Activated CD4-positive, alpha-beta memory T cell treated with anti-CD3 and anti-CD28 coated beads for 36 hours (primary cell): ENCODE data around the gene GYS2. TPM values are rescaled to one million over a fixed set of nuclear protein-coding genes. Genes with fewer than 3 reads are reported as not detected.

Experiments
- CTCF ChIA-PET: fragments of 350-600 bp; sonication (Branson Sonifier 250); formaldehyde crosslinking; loops from one replicate; lab custom pipeline; 2021; ENCODE audit warnings: antibody characterized with exemption, inconsistent platforms; lab: Charles Lee
- POLR2A ChIA-PET: fragments of 350-600 bp; sonication (Branson Sonifier 250); formaldehyde crosslinking; loops from one replicate; lab custom pipeline; 2021; ENCODE audit warnings: antibody characterized with exemption; lab: Charles Lee
- DNase-seq: peaks from one replicate; pipeline ENCODE4 v3.0.0-alpha.2; 2020
- H3K27ac Mint-ChIP-seq: one replicate; pipeline ENCODE4 v1.8.0; 2021; ENCODE audit warnings: mixed read lengths
- H3K27me3 Mint-ChIP-seq: one replicate; pipeline ENCODE4 v1.8.0; 2021; ENCODE audit warnings: mixed read lengths
- H3K36me3 Mint-ChIP-seq: one replicate; pipeline ENCODE4 v1.8.0; 2021; ENCODE audit warnings: mixed read lengths
- H3K4me1 Mint-ChIP-seq: one replicate; pipeline ENCODE4 v1.8.0; 2021; ENCODE audit warnings: low read depth, mixed read lengths
- H3K4me3 Mint-ChIP-seq: one replicate; pipeline ENCODE4 v1.8.0; 2021; ENCODE audit warnings: mild to moderate bottlenecking, mixed read lengths
- H3K9me3 Mint-ChIP-seq: one replicate; pipeline ENCODE4 v1.8.0; 2021; ENCODE audit warnings: mixed read lengths
- intact Hi-C: fragments of 100-400 bp; cut with micrococcal nuclease; formaldehyde crosslinking; loops from one replicate; pipeline ENCODE4 v1.15.1; 2023
- total RNA-seq, 2 experiments: library from RNA; stranded (reverse); gene quantifications; one replicate each; pipeline ENCODE4 v1.2.3, GENCODE V29; 2021

The GYS2 gene
- total RNA-seq, 2 experiments from 2014 or later: not detected

DNA sequence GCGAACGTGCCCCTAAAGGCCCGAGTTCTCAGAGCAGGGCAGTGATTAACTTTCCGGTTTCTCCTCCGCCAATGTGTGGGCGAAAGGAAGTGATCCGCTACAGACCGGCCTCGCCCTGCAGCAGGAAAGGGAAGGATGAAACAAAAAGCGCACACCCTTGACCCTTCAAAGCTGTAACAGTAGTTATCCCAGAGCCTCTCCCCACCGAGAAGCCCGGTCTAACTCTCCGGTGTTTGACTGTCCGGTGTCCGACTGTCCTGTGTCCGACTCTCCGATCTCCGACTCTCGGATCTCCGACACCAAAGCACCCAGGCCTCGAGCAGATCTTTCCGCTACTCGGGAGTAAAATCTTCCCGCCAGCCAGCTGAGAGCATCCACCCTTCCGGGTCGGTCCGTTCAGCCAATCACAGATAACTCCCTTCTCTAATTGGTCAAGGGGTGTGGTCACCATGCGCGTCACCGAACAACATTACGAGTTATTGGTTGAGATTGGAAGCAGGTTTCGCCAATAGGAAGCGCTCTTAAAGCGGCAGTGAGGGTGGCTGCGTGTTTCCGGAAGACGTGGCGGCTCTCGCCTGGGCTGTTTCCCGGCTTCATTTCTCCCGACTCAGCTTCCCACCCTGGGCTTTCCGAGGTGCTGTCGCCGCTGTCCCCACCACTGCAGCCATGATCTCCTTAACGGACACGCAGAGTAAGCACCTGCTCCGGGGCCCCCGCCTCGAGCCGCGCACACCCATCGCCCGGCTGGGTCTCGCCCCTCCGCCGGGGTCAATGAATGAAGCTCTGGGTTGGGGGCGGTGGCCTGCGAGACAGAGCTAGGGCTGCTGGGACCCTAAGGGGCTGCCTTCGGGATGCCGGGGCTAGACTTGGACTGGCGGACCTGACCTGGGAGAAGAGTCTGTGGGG is 103.1 kb downstream of the GYS2 start, which contains the start of the genes GOLT1B and RECQL:
Gene GOLT1B (plus strand): TSS at position 532 of the 906 bp plus-strand sequence. CDS start 135 bp downstream, at position 667.
Gene RECQL (minus strand): TSS at position 378 of the 906 bp plus-strand sequence. CDS start 2,065 bp downstream, outside the sequence.
- H3K27ac Mint-ChIP-seq: no peak within 1 kb of the TSS
- CTCF ChIA-PET: interaction anchor here (1.4 kb wide), 1 partner anchor 179 kb away, joined by 9 read pairs; no protein-coding TSS in a partner anchor

DNA sequence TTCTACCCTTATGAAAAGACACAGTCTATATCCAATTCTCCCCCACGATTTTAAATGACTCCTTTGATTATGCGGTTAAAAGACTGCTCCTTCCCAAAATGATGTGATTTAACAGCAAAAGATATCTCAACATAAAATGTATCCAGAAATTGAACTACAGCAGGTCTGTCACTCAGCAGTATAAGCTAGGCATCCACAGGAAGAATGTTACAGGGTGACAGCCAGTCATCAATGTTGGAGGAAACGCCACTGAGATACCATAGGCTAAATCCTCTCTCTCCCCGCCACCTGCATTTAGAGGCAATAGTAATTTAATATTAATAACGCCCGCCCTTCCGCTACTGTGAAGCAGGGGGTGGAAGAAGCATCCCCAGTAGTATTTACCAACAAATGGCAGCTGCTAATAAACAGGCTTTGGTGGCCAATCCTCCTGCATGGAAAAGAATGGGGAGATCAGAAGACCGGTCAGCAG is 103.8 kb downstream of the GYS2 start:
- intact Hi-C loops: loop anchor here (1.0 to 5.0 kb wide), 12 partner anchors 8 to 1126 kb away; partner anchors contain the start of genes C2CD5, CMAS, ETNK1 and LDHB
- H3K4me1 Mint-ChIP-seq: peaks cover 58% of the 10 kb centered on the region
- DNase-seq: no peak
- peaks cover 36% of the 10 kb centered on the region for H3K36me3 Mint-ChIP-seq
- H3K27me3 Mint-ChIP-seq: no peaks in the 10 kb centered on the region
- no peak overlapping the region for H3K4me3 Mint-ChIP-seq
- H3K9me3 Mint-ChIP-seq: no peaks in the 10 kb centered on the region
- POLR2A ChIA-PET: interaction anchor here (0.6 to 3.0 kb wide), 6 partner anchors 10 to 546 kb away, joined by 3 to 26 read pairs (median 5); partner anchors contain the start of genes LDHB and PYROXD1
- CTCF ChIA-PET: interaction anchor here (1.4 kb wide), 1 partner anchor 180 kb away, joined by 9 read pairs; no protein-coding TSS in a partner anchor
- no peak overlapping the region for H3K27ac Mint-ChIP-seq

More for the DNA sequence above, 103.1 kb downstream of the GYS2 start, which contains the start of the genes GOLT1B and RECQL:
- intact Hi-C loops: loop anchor here (1.0 to 5.0 kb wide), 12 partner anchors 8 to 1126 kb away; partner anchors contain the start of genes C2CD5, CMAS, ETNK1 and LDHB
- H3K4me3 Mint-ChIP-seq: no peak within 1 kb of the TSS
- H3K9me3 Mint-ChIP-seq: no peaks in the 10 kb centered on the region
- DNase-seq: peak; percentile 95
- H3K27me3 Mint-ChIP-seq: no peaks in the 10 kb centered on the region
- peaks cover 58% of the 10 kb centered on the region for H3K4me1 Mint-ChIP-seq
- POLR2A ChIA-PET: interaction anchor here (0.6 to 3.0 kb wide), 8 partner anchors 9 to 545 kb away, joined by 3 to 26 read pairs (median 5); partner anchors contain the start of genes LDHB and PYROXD1
- peaks cover 30% of the 10 kb centered on the region for H3K36me3 Mint-ChIP-seq

DNA sequence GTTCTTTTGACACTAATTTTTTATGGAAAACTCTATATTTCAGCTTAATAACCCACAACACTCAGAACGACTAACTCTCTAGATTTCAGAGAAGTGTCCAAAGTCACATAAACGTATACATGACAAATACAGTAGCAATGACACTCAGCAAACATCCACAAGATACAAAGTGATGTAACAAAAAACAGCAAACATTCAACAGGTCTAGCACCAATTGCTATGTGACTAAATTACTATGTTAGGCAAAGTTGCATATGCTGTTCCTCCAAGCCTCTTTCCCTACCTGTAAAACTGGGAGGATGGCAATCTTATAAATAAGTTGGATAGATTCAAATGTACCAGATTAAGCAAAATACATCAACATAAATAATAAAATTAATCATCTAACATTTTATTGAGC is 104.9 kb downstream of the GYS2 start:
- CTCF ChIA-PET: no interaction called here
- no peak for DNase-seq
- POLR2A ChIA-PET: no interaction called here
- Mint-ChIP-seq H3K36me3 (peaks cover 44% of the 10 kb centered on the region), H3K27ac (no peak overlapping the region), H3K4me1 (peaks cover 48% of the 10 kb centered on the region), H3K4me3 (peak overlapping the region; percentile 35), H3K27me3 (no peaks in the 10 kb centered on the region), H3K9me3 (no peaks in the 10 kb centered on the region)
- intact Hi-C loops: loop anchor here (2.0 to 5.0 kb wide), 3 partner anchors 157 to 1128 kb away; partner anchors contain the start of genes CMAS, ETNK1 and LDHB

Other genes with a start within 250 kb of the GYS2 start
- gene IAPP, start 231.9 kb downstream of the GYS2 start, total RNA-seq: not detected
- 10 to 100 TPM; 31.2 to 31.4 TPM for gene PYROXD1, start 167.2 kb downstream of the GYS2 start, total RNA-seq
- gene RECQL, start 103.2 kb downstream of the GYS2 start, total RNA-seq: 100 to 1,000 TPM; 112 to 114 TPM
- 10 to 100 TPM; 43.6 to 45.2 TPM for gene GOLT1B, start 103.1 kb downstream of the GYS2 start, total RNA-seq
- gene SPX, start 78.6 kb downstream of the GYS2 start, total RNA-seq: under 1 TPM; 0.36 to 0.94 TPM
- gene LDHB, start 53.0 kb upstream of the GYS2 start, total RNA-seq: 1,000 to 10,000 TPM; 1,684 to 1,884 TPM
- not detected for gene KCNJ8, start 169.9 kb upstream of the GYS2 start, total RNA-seq